SK-N-SH (cell line): ENCODE results near the gene KPRP. TPM values are rescaled to one million over a fixed set of nuclear protein-coding genes. Genes with fewer than 3 reads are reported as not detected.

Experiments
- CTCF ChIA-PET: fragments of 300-600, 350-600 bp; formaldehyde crosslinking; extraction: SDS; loops from one replicate; lab custom pipeline; 2021; lab: Yijun Ruan, JAX
- POLR2A ChIA-PET: fragments of 350-600 bp; sonication (Branson Sonifier 250); formaldehyde crosslinking; extraction: SDS; loops from one replicate; lab custom pipeline; 2020; ENCODE audit warnings: antibody characterized with exemption, inconsistent platforms; lab: Yijun Ruan, JAX
- DNase-seq: peaks from one replicate; pipeline ENCODE4 v3.0.0; 2012
- H2AFZ ChIP-seq: fragments of 200-600 bp; sonication (generic); 2 replicates; pipeline ENCODE4 v1.8.1; 2016; ENCODE audit warnings: antibody characterized with exemption, mild to moderate bottlenecking, low read depth
- H3F3A ChIP-seq: fragments of 200-600 bp; sonication (generic); replicated peaks from 2 replicates; pipeline ENCODE3; 2016; ENCODE audit warnings: antibody characterized with exemption, mild to moderate bottlenecking; ENCODE audit not compliant: insufficient read depth
- H3K27ac ChIP-seq, 2 experiments: fragments of 200-500 bp in 1 of 2; fragments of 200-600 bp in 1 of 2; sonication (Bioruptor generic) in 1 of 2; sonication (generic), shearing (Covaris generic) in 1 of 2; 2 replicates each; pipeline versions ENCODE4 v1.5.1 to v1.6.1; 2014 to 2016; ENCODE audit warnings: low read depth in 2 of 2, inconsistent platforms in 1 of 2, low read length in 1 of 2, mild to moderate bottlenecking in 1 of 2, mixed read lengths in 1 of 2
- H3K27me3 ChIP-seq: fragments of 200-600 bp; sonication (generic), shearing (Covaris generic); 2 replicates; pipeline ENCODE4 v1.6.1; 2016; ENCODE audit warnings: mixed run types; ENCODE audit not compliant: insufficient read depth
- H3K36me3 ChIP-seq, 2 experiments: fragments of 200-500 bp in 1 of 2; fragments of 200-600 bp in 1 of 2; sonication (Bioruptor generic) in 1 of 2; sonication (generic) in 1 of 2; replicated peaks in 1 of 2; 2 replicates each; pipeline versions ENCODE3 to v1.5.1; 2014 to 2016; ENCODE audit warnings: low read length in 1 of 2, mild to moderate bottlenecking in 1 of 2; ENCODE audit not compliant: insufficient read depth in 2 of 2, control insufficient read depth in 1 of 2
- H3K4me1 ChIP-seq, 2 experiments: fragments of 200-500 bp in 1 of 2; fragments of 200-600 bp in 1 of 2; sonication (Bioruptor generic) in 1 of 2; sonication (generic), shearing (Covaris generic) in 1 of 2; 2 replicates each; pipeline versions ENCODE4 v1.5.1 to v1.6.1; 2014 to 2016; ENCODE audit warnings: low read depth in 1 of 2, low read length in 1 of 2, mixed run types in 1 of 2; ENCODE audit not compliant: insufficient read depth in 2 of 2, control insufficient read depth in 1 of 2
- H3K4me2 ChIP-seq: fragments of 200-600 bp; sonication (generic), shearing (Covaris generic); 2 replicates; pipeline ENCODE4 v1.6.1; 2017; ENCODE audit warnings: mixed run types
- H3K4me3 ChIP-seq, 2 experiments: fragments of 200-500 bp in 1 of 2; fragments of 200-600 bp in 1 of 2; sonication (Bioruptor generic) in 1 of 2; sonication (generic), shearing (Covaris generic) in 1 of 2; 2 replicates each; pipeline versions ENCODE4 v1.5.1 to v1.8.1; 2014 to 2016; ENCODE audit warnings: low read depth in 2 of 2, inconsistent platforms in 1 of 2, low read length in 1 of 2, mild to moderate bottlenecking in 1 of 2, mixed read lengths in 1 of 2, moderate library complexity in 1 of 2
- H3K79me2 ChIP-seq: fragments of 200-600 bp; sonication (generic); 2 replicates; pipeline ENCODE4 v1.8.1; 2017; ENCODE audit warnings: mild to moderate bottlenecking; ENCODE audit not compliant: insufficient read depth
- H3K9ac ChIP-seq: fragments of 200-600 bp; sonication (generic); 2 replicates; pipeline ENCODE4 v1.6.1; 2017; ENCODE audit warnings: mixed run types
- H3K9me2 ChIP-seq: fragments of 200-600 bp; sonication (generic); 2 replicates; pipeline ENCODE4 v1.6.1; 2017; ENCODE audit warnings: mixed run types
- H3K9me3 ChIP-seq: fragments of 200-600 bp; sonication (generic); 2 replicates; pipeline ENCODE4 v1.6.1; 2017; ENCODE audit warnings: mixed run types, mild to moderate bottlenecking, moderate library complexity
- H4K20me1 ChIP-seq: fragments of 200-600 bp; sonication (generic); 2 replicates; pipeline ENCODE4 v1.6.1; 2017; ENCODE audit warnings: mild to moderate bottlenecking, mixed run types; ENCODE audit not compliant: insufficient read depth
- CHD2 ChIP-seq: fragments of 150-350 bp; IDR thresholded peaks from 2 replicates; pipeline ENCODE4 v1.6.1; 2018; ENCODE audit warnings: low read length; ENCODE audit not compliant: partially characterized antibody
- EZH2phosphoT487 ChIP-seq: fragments of 200-600 bp; sonication (generic); IDR thresholded peaks from 2 replicates; pipeline ENCODE4 v1.6.1; 2017; ENCODE audit warnings: low read depth, mixed run types, mild to moderate bottlenecking, antibody characterized with exemption, moderate library complexity, borderline replicate concordance
- MEF2A ChIP-seq: IDR thresholded peaks from 2 replicates; pipeline ENCODE4 v1.4.0; 2012; ENCODE audit warnings: low read depth, borderline replicate concordance
- RAD21 ChIP-seq: IDR thresholded peaks from 2 replicates; pipeline ENCODE4 v1.6.1; 2012; ENCODE audit warnings: mild to moderate bottlenecking, low read length
- TAF1 ChIP-seq: IDR thresholded peaks from 2 replicates; pipeline ENCODE4 v1.6.1; 2012; ENCODE audit warnings: low read depth, mild to moderate bottlenecking, low read length, moderate library complexity, borderline replicate concordance
- WGBS: methylation state at CpG from one replicate; pipeline ENCODE4 v1.1.6; 2017; ENCODE audit warnings: low lambda C conversion rate; 5-methylcytosine and 5-hydroxymethylcytosine counted together
- polyA plus RNA-seq, 3 experiments: library from polyadenylated mRNA; depleted of rRNA; stranded (reverse); fragments of >200 nt; gene quantifications; 2 replicates each; pipeline ENCODE4 v1.2.3, GENCODE V29; 2012
- TF ChIP-seq, protein P1 (sequence below): fragments of 200-600 bp; sonication (generic); IDR thresholded peaks from 2 replicates; pipeline ENCODE4 v1.6.1; 2017; ENCODE audit warnings: antibody characterized with exemption, mild to moderate bottlenecking, moderate library complexity
- TF ChIP-seq, protein P2 (sequence below): IDR thresholded peaks from 2 replicates; pipeline ENCODE4 v1.4.0; 2012; ENCODE audit warnings: low read depth, borderline replicate concordance
- TF ChIP-seq, protein P3 (sequence below): IDR thresholded peaks from 2 replicates; pipeline ENCODE4; 2012
- TF ChIP-seq, protein P4 (sequence below): IDR thresholded peaks from 2 replicates; pipeline ENCODE4 v1.6.1; 2012; ENCODE audit warnings: mild to moderate bottlenecking, low read depth, low read length, moderate library complexity

KPRP gene
- polyA plus RNA-seq, 1 of the 3 experiments (the other 2 are of a cell fraction), result not detected

DNA sequence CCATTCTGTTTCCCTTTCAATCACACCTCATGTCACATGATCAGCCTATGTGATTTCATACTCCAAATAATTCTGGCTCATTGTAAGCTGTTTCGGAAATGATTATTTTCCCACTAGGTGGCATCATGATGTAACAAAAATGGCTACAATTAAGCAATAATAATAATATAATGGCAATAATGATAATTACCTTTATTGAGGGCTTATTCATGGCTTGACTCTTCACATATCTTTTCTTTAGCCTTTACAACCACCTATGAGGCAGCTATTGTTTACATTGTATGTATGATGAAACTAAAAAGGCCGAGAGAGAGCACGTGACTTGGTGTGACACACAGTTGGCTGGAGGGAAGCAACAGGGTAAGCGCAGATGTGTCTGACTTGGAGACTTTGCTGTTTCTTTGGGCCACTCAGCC lies 12.5 kb upstream of the KPRP start:
- no peak for DNase-seq
- TF ChIP-seq, protein P1, sequence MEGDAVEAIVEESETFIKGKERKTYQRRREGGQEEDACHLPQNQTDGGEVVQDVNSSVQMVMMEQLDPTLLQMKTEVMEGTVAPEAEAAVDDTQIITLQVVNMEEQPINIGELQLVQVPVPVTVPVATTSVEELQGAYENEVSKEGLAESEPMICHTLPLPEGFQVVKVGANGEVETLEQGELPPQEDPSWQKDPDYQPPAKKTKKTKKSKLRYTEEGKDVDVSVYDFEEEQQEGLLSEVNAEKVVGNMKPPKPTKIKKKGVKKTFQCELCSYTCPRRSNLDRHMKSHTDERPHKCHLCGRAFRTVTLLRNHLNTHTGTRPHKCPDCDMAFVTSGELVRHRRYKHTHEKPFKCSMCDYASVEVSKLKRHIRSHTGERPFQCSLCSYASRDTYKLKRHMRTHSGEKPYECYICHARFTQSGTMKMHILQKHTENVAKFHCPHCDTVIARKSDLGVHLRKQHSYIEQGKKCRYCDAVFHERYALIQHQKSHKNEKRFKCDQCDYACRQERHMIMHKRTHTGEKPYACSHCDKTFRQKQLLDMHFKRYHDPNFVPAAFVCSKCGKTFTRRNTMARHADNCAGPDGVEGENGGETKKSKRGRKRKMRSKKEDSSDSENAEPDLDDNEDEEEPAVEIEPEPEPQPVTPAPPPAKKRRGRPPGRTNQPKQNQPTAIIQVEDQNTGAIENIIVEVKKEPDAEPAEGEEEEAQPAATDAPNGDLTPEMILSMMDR, result peak; percentile 46
- TF ChIP-seq, protein P2, sequence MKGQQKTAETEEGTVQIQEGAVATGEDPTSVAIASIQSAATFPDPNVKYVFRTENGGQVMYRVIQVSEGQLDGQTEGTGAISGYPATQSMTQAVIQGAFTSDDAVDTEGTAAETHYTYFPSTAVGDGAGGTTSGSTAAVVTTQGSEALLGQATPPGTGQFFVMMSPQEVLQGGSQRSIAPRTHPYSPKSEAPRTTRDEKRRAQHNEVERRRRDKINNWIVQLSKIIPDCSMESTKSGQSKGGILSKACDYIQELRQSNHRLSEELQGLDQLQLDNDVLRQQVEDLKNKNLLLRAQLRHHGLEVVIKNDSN, result peak; percentile 64; the same call in 1 of the 2 replicates
- TF ChIP-seq RAD21, result no peak
- no peaks in the 10 kb centered on the region for H3K27me3 ChIP-seq
- H3K4me1 ChIP-seq, result no peaks in the 10 kb centered on the region
- H4K20me1 ChIP-seq, result no peaks in the 10 kb centered on the region
- H3K4me3 ChIP-seq, result no peak overlapping the region; a peak in 1 of 4 replicates
- ChIA-PET CTCF (interaction anchor here (1.1 to 1.5 kb wide), 3 partner anchors 13 to 41 kb away, joined by 3 to 4 read pairs (median 3); partner anchors contain the start of gene KPRP), POLR2A (no interaction called here)
- H3K27ac ChIP-seq, result no peak overlapping the region
- 10% methylated on average over 4 of the region's 4 CpGs for WGBS
- H3K79me2 ChIP-seq, result no peaks in the 10 kb centered on the region
- H3K9me3 ChIP-seq, result no peaks in the 10 kb centered on the region
- no peak overlapping the region for H3K9ac ChIP-seq
- no peaks in the 10 kb centered on the region for H3F3A ChIP-seq
- H3K36me3 ChIP-seq, result no peaks in the 10 kb centered on the region
- peak overlapping the region; percentile 20; the same call in 1 of the 2 replicates for H3K4me2 ChIP-seq
- peak overlapping the region; percentile 58 for H2AFZ ChIP-seq
- no peaks in the 10 kb centered on the region for H3K9me2 ChIP-seq

DNA sequence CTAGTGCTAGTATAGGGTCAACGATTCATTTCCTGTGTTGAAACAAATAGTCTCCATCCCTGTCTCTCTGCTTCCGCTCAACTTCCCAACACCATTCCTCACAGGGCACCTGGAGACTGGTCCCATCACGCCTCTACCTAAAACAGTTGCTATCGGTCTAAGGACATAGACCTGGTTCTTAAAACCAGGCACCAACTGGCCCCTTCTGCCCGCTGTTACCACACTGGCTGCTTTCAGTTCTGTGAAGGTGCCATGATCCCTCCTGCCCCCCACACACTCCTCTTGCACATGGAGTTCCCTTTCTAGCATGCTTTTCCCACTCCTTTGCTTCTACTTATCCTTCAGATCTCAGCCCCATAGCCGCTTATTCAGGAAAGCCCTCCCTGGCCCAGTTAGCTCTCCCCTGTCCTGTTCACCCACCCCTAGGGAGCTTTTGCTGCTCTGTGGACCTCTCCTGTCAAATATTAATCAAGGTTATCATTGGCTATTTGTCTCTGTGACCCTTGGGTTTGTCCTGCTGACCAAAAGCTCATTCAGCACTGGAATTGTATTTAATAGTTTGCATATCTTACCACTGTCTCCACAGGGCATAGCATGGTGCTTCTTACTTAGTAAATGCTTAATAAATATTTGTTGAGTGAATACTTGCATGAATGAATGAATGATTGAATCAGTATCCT lies 11.9 kb upstream of the KPRP start:
- Histone ChIP-seq H4K20me1 (no peaks in the 10 kb centered on the region), H3K27ac (no peak overlapping the region), H3K4me3 (no peak overlapping the region), H3K4me1 (no peaks in the 10 kb centered on the region), H3K4me2 (peak overlapping the region; percentile 20; the same call in 1 of the 2 replicates), H3F3A (no peaks in the 10 kb centered on the region), H3K9ac (no peak overlapping the region), H3K36me3 (no peaks in the 10 kb centered on the region), H3K79me2 (no peaks in the 10 kb centered on the region), H2AFZ (no peak overlapping the region), H3K9me3 (no peaks in the 10 kb centered on the region), H3K27me3 (no peaks in the 10 kb centered on the region), H3K9me2 (no peaks in the 10 kb centered on the region)
- 10% methylated on average over 6 of the region's 6 CpGs for WGBS
- no peak for DNase-seq
- TF ChIP-seq EZH2phosphoT487, result no peak
- no peak for TF ChIP-seq CHD2
- TF ChIP-seq MEF2A, result no peak
- no peak for TF ChIP-seq TAF1
- CTCF ChIA-PET, result interaction anchor here (1.5 kb wide), 1 partner anchor 18 kb away, joined by 3 read pairs; no protein-coding TSS in a partner anchor
- POLR2A ChIA-PET, result no interaction called here

DNA sequence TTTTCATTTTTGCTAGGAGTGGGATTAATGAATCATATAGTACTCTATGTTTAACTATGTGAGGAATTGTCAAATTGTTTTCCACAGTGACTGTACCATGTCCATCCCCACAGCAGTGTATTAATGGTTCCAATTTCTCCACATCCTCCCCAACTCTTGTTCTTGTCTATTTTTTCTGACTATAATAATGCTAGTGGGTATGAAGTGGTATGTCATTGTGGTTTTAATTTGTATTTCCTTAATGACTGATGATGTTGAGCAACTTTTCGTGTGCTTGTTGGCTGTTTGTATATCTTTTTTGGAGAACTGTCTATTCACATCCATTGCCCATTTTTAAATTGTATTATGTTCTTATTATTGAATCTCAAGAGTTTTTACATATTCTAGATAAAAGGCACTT lies 10.0 kb upstream of the KPRP start:
- DNase-seq, result no peak
- Histone ChIP-seq H3K27ac (no peak overlapping the region), H3K4me1 (no peaks in the 10 kb centered on the region), H3K9ac (no peak overlapping the region), H3K27me3 (no peaks in the 10 kb centered on the region), H3K79me2 (no peaks in the 10 kb centered on the region), H4K20me1 (no peaks in the 10 kb centered on the region), H3K4me2 (no peak overlapping the region), H3K9me2 (no peaks in the 10 kb centered on the region), H2AFZ (no peak overlapping the region), H3K9me3 (no peaks in the 10 kb centered on the region), H3K4me3 (no peak overlapping the region), H3F3A (no peaks in the 10 kb centered on the region), H3K36me3 (no peaks in the 10 kb centered on the region)
- WGBS, result 2% methylated on average over 1 of the region's 1 CpG
- ChIA-PET CTCF (no interaction called here), POLR2A (no interaction called here)
- TF ChIP-seq, protein P1, result no peak
- TF ChIP-seq, protein P3, sequence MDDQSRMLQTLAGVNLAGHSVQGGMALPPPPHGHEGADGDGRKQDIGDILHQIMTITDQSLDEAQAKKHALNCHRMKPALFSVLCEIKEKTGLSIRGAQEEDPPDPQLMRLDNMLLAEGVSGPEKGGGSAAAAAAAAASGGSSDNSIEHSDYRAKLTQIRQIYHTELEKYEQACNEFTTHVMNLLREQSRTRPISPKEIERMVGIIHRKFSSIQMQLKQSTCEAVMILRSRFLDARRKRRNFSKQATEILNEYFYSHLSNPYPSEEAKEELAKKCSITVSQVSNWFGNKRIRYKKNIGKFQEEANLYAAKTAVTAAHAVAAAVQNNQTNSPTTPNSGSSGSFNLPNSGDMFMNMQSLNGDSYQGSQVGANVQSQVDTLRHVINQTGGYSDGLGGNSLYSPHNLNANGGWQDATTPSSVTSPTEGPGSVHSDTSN, result no peak
- TF ChIP-seq, protein P4, sequence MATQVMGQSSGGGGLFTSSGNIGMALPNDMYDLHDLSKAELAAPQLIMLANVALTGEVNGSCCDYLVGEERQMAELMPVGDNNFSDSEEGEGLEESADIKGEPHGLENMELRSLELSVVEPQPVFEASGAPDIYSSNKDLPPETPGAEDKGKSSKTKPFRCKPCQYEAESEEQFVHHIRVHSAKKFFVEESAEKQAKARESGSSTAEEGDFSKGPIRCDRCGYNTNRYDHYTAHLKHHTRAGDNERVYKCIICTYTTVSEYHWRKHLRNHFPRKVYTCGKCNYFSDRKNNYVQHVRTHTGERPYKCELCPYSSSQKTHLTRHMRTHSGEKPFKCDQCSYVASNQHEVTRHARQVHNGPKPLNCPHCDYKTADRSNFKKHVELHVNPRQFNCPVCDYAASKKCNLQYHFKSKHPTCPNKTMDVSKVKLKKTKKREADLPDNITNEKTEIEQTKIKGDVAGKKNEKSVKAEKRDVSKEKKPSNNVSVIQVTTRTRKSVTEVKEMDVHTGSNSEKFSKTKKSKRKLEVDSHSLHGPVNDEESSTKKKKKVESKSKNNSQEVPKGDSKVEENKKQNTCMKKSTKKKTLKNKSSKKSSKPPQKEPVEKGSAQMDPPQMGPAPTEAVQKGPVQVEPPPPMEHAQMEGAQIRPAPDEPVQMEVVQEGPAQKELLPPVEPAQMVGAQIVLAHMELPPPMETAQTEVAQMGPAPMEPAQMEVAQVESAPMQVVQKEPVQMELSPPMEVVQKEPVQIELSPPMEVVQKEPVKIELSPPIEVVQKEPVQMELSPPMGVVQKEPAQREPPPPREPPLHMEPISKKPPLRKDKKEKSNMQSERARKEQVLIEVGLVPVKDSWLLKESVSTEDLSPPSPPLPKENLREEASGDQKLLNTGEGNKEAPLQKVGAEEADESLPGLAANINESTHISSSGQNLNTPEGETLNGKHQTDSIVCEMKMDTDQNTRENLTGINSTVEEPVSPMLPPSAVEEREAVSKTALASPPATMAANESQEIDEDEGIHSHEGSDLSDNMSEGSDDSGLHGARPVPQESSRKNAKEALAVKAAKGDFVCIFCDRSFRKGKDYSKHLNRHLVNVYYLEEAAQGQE, result no peak
